CD14-positive monocyte (primary cell): Measurements from ENCODE around the gene SEMA4A. TPM values are rescaled to one million over a fixed set of nuclear protein-coding genes. Genes with fewer than 3 reads are reported as not detected.
A peak's percentile ranks its signal among the peaks of the same experiment; 100 is the strongest.

ENCODE experiments used
- DNase-seq, 3 donors: peaks; one replicate each; pipeline ENCODE4 v3.0.0-alpha.2; 2011 to 2022
- H2AFZ ChIP-seq: 2 replicates; pipeline ENCODE4 v1.6.0; 2012; ENCODE audit warnings: mild to moderate bottlenecking, low read depth, low read length, inconsistent platforms; ENCODE audit not compliant: insufficient read depth, poor library complexity, severe bottlenecking
- H3K27ac ChIP-seq, 2 donors: 1 replicate in 1 of 2; 2 replicates in 1 of 2; pipeline ENCODE4 v1.5.1; 2012 to 2013; ENCODE audit warnings: low read length in 2 of 2, control low read depth in 1 of 2, inconsistent platforms in 1 of 2, low read depth in 1 of 2, mild to moderate bottlenecking in 1 of 2
- H3K27me3 ChIP-seq, 2 donors: one replicate each; pipeline versions ENCODE4 v1.6.0 to v1.6.1; 2011 to 2013; ENCODE audit warnings: low read length in 2 of 2; ENCODE audit not compliant: control insufficient read depth in 2 of 2, insufficient read depth in 2 of 2
- H3K36me3 ChIP-seq, 2 donors: replicated peaks in 1 of 2; 1 replicate in 1 of 2; 2 replicates in 1 of 2; pipeline versions ENCODE4 v1.5.1 to v1.6.1; 2012 to 2013; ENCODE audit warnings: low read length in 2 of 2, control low read depth in 1 of 2, inconsistent platforms in 1 of 2, mild to moderate bottlenecking in 1 of 2; ENCODE audit not compliant: insufficient read depth in 2 of 2, control insufficient read depth in 1 of 2
- H3K4me1 ChIP-seq, 2 donors: 1 replicate in 1 of 2; 2 replicates in 1 of 2; pipeline versions ENCODE4 v1.5.1 to v1.6.1; 2012 to 2013; ENCODE audit warnings: low read length in 2 of 2, control low read depth in 1 of 2, inconsistent platforms in 1 of 2, mild to moderate bottlenecking in 1 of 2, moderate library complexity in 1 of 2; ENCODE audit not compliant: insufficient read depth in 2 of 2, control insufficient read depth in 1 of 2
- H3K4me2 ChIP-seq: replicated peaks from 2 replicates; pipeline ENCODE3; 2012; ENCODE audit warnings: low read length, moderate library complexity, mild to moderate bottlenecking; ENCODE audit not compliant: poor library complexity, severe bottlenecking; ENCODE audit errors: extremely low read depth
- H3K4me3 ChIP-seq, 3 experiments: fragments of 200-600 bp in 1 of 3; sonication (generic) in 1 of 3; replicated peaks in 1 of 3; 1 replicate in 2 of 3; 2 replicates in 1 of 3; pipeline ENCODE4 v1.5.1; 2011 to 2013; ENCODE audit warnings: low read length in 3 of 3, mild to moderate bottlenecking in 3 of 3, control low read depth in 2 of 3, low read depth in 2 of 3, inconsistent platforms in 1 of 3, moderate library complexity in 1 of 3
- H3K79me2 ChIP-seq: 2 replicates; pipeline ENCODE4 v1.6.0; 2012; ENCODE audit warnings: mild to moderate bottlenecking, control low read depth, inconsistent platforms, low read length, moderate library complexity; ENCODE audit not compliant: insufficient read depth
- H3K9ac ChIP-seq: 2 replicates; pipeline ENCODE4 v1.6.0; 2017; ENCODE audit warnings: low read length, mild to moderate bottlenecking; ENCODE audit not compliant: insufficient read depth, poor library complexity, severe bottlenecking
- H3K9me3 ChIP-seq, 2 donors: replicated peaks in 1 of 2; 1 replicate in 1 of 2; 2 replicates in 1 of 2; pipeline versions ENCODE4 v1.5.1 to v1.6.1; 2012 to 2013; ENCODE audit warnings: low read length in 2 of 2, control low read depth in 1 of 2; ENCODE audit not compliant: control insufficient read depth in 1 of 2, insufficient read depth in 1 of 2
- H4K20me1 ChIP-seq: 2 replicates; pipeline ENCODE4 v1.6.0; 2012; ENCODE audit warnings: mild to moderate bottlenecking, low read length, control low read depth, moderate library complexity; ENCODE audit not compliant: insufficient read depth
- H3K27ac Mint-ChIP-seq, 7 donors: one replicate each; pipeline ENCODE4 v1.8.0; 2020; ENCODE audit warnings: mild to moderate bottlenecking in 7 of 7, mixed read lengths in 7 of 7, moderate library complexity in 6 of 7, inconsistent platforms in 2 of 7
- H3K27me3 Mint-ChIP-seq, 3 donors: one replicate each; pipeline ENCODE4 v1.8.0; 2021 to 2022; ENCODE audit warnings: low read depth in 3 of 3, mild to moderate bottlenecking in 3 of 3, mixed read lengths in 3 of 3, moderate library complexity in 3 of 3, inconsistent platforms in 1 of 3
- H3K36me3 Mint-ChIP-seq, 2 donors: one replicate each; pipeline ENCODE4 v1.8.0; 2020; ENCODE audit warnings: mixed read lengths in 2 of 2, inconsistent platforms in 1 of 2, mild to moderate bottlenecking in 1 of 2
- H3K4me1 Mint-ChIP-seq: one replicate; pipeline ENCODE4 v1.8.0; 2020; ENCODE audit warnings: mild to moderate bottlenecking, mixed read lengths
- H3K4me3 Mint-ChIP-seq, 2 donors: one replicate each; pipeline ENCODE4 v1.8.0; 2020; ENCODE audit warnings: mild to moderate bottlenecking in 2 of 2, mixed read lengths in 2 of 2, moderate library complexity in 1 of 2
- H3K9me3 Mint-ChIP-seq, 7 donors: one replicate each; pipeline ENCODE4 v1.8.0; 2020 to 2022; ENCODE audit warnings: mixed read lengths in 7 of 7, mild to moderate bottlenecking in 6 of 7, moderate library complexity in 6 of 7, inconsistent platforms in 2 of 7
- CTCF ChIP-seq: fragments of 200-600 bp; IDR thresholded peaks from one replicate; pipeline ENCODE4 v1.8.0; 2022; ENCODE audit warnings: antibody characterized with exemption, mild to moderate bottlenecking
- WGBS: methylation state at CpG from one replicate; pipeline ENCODE4 v1.1.5; 2013; ENCODE audit warnings: missing lambda C conversion rate; ENCODE audit not compliant: insufficient coverage; 5-methylcytosine and 5-hydroxymethylcytosine counted together
- intact Hi-C, 2 donors: fragments of 100-400 bp; cut with micrococcal nuclease; formaldehyde crosslinking; loops; one replicate each; pipeline versions ENCODE4 v1.15.0 to v1.15.1; 2023
- polyA plus RNA-seq, 3 donors: library from polyadenylated mRNA; depleted of rRNA in 1 of 3; unstranded in 2 of 3; stranded (reverse) in 1 of 3; fragments of 300-500 nt in 2 of 3; fragments of >200 nt in 1 of 3; fragmentation: Illumina TruSeq in 2 of 3; gene quantifications; 1 replicate in 2 of 3; 2 replicates in 1 of 3; pipeline ENCODE4 v1.2.3, GENCODE V29; 2012 to 2021

The SEMA4A gene
- polyA plus RNA-seq, 3 donors, result 72.3 to 121 (median 116) TPM

GRCh38 chr1:156110252-156110651, 43.1 kb upstream of the SEMA4A start:
- Mint-ChIP-seq H3K4me1 (peaks cover 33% of the 10 kb centered on the region), H3K27me3 (peaks cover 97 to 100% (median 99%) of the 10 kb centered on the region in 3 donors), H3K27ac (no peak overlapping the region), H3K4me3 (peak overlapping the region in 1 of 2 donors; percentile 72), H3K36me3 (peaks cover 11 to 19% of the 10 kb centered on the region in 2 donors), H3K9me3 (peaks cover 0 to 38% (median 22%) of the 10 kb centered on the region in 7 donors)
- H3K79me2 ChIP-seq, result no peaks in the 10 kb centered on the region
- TF ChIP-seq CTCF, result no peak
- no peak overlapping the region for H3K4me2 ChIP-seq
- WGBS, result no CpG with 5 or more reads among the region's 2 CpGs
- no peak overlapping the region for H2AFZ ChIP-seq
- no peak overlapping the region for H3K4me3 ChIP-seq
- H3K9me3 ChIP-seq, result peaks cover 0 to 17% of the 10 kb centered on the region in 2 donors
- H3K27ac ChIP-seq, result no peak overlapping the region
- H3K4me1 ChIP-seq, result peaks cover 25 to 29% of the 10 kb centered on the region in 2 donors
- H4K20me1 ChIP-seq, result peaks cover 8% of the 10 kb centered on the region
- intact Hi-C loops, result no loop called here
- DNase-seq, result no peak
- H3K27me3 ChIP-seq, result peaks cover 80 to 100% of the 10 kb centered on the region in 2 donors
- no peak overlapping the region for H3K9ac ChIP-seq
- H3K36me3 ChIP-seq, result no peaks in the 10 kb centered on the region

GRCh38 chr1:156111355-156111962, 41.9 kb upstream of the SEMA4A start:
- no peak overlapping the region for H2AFZ ChIP-seq
- H3K4me3 Mint-ChIP-seq, result peak overlapping the region in 1 of 2 donors; percentile 72

More at GRCh38 chr1:156111355-156111962, 41.9 kb upstream of the SEMA4A start:
- Histone ChIP-seq H3K4me3 (no peak overlapping the region), H3K79me2 (no peaks in the 10 kb centered on the region), H3K9ac (no peak overlapping the region), H3K36me3 (no peaks in the 10 kb centered on the region), H3K27me3 (peaks cover 84 to 100% of the 10 kb centered on the region in 2 donors), H3K4me1 (peaks cover 23 to 28% of the 10 kb centered on the region in 2 donors), H3K4me2 (no peak overlapping the region), H3K9me3 (peaks cover 0 to 17% of the 10 kb centered on the region in 2 donors), H4K20me1 (peaks cover 21% of the 10 kb centered on the region), H3K27ac (no peak overlapping the region)
- intact Hi-C loops, result no loop called here
- H3K4me1 Mint-ChIP-seq, result peaks cover 33% of the 10 kb centered on the region
- H3K9me3 Mint-ChIP-seq, result peaks cover 0 to 42% (median 21%) of the 10 kb centered on the region in 7 donors
- H3K27me3 Mint-ChIP-seq, result peaks cover 97 to 100% (median 99%) of the 10 kb centered on the region in 3 donors
- no peak for TF ChIP-seq CTCF
- H3K36me3 Mint-ChIP-seq, result peaks cover 8 to 25% of the 10 kb centered on the region in 2 donors
- H3K27ac Mint-ChIP-seq, result peak overlapping the region in 3 of 7 donors; percentile 35 to 53 (median 53)
- no peak for DNase-seq
- WGBS, result no CpG with 5 or more reads among the region's 4 CpGs
